Keratinocyte (primary cell): ENCODE data around the gene ZFAND5.

Experiments
- CTCF ChIP-seq, 3 experiments: IDR thresholded peaks in 1 of 3; conservative IDR thresholded peaks in 1 of 3; optimal IDR thresholded peaks in 1 of 3; 2 replicates in 2 of 3; 3 replicates in 1 of 3; pipeline versions ENCODE3 to v1.5.1; 2011; ENCODE audit warnings: low read length in 3 of 3, mild to moderate bottlenecking in 3 of 3, moderate library complexity in 2 of 3, control low read depth in 1 of 3, inconsistent platforms in 1 of 3; ENCODE audit not compliant: insufficient read depth in 2 of 3; ENCODE audit errors: extremely low read depth in 1 of 3
- EZH2 ChIP-seq: IDR thresholded peaks from one replicate; pipeline ENCODE4 v1.6.1; 2012; ENCODE audit warnings: inconsistent platforms, mild to moderate bottlenecking, low read length, moderate library complexity

GRCh38 chr9:72365525-72366256 lies 683 bp upstream of the ZFAND5 start:
- TF ChIP-seq CTCF (optimal IDR thresholded peaks at IDR 0.05 in 1 of 3, IDR thresholded peaks at IDR 0.05 in 1 of 3, conservative IDR thresholded peaks at IDR 0.05 in 1 of 3; ENCODE audit: extremely low read depth in 1 of 3, insufficient read depth in 2 of 3, low read length in 3 of 3) = no peak
- no peak for TF ChIP-seq EZH2
